GM10266 (cell line): Measurements from ENCODE around the gene CDH22.

Experiments used
- DNase-seq: peaks from one replicate; pipeline ENCODE4 v3.0.0; 2012; ENCODE audit errors: extremely low spot score
- TF ChIP-seq, protein P1 (sequence below): IDR thresholded peaks from 2 replicates; pipeline ENCODE4 v1.5.1; 2012; ENCODE audit warnings: mild to moderate bottlenecking, low read depth; ENCODE audit not compliant: control insufficient read depth, insufficient read depth; ENCODE audit errors: missing control alignments

Gene CDH22

GRCh38 chr20:46233701-46234100, 74.6 kb downstream of the CDH22 start:
- DNase-seq: no peak

DNA sequence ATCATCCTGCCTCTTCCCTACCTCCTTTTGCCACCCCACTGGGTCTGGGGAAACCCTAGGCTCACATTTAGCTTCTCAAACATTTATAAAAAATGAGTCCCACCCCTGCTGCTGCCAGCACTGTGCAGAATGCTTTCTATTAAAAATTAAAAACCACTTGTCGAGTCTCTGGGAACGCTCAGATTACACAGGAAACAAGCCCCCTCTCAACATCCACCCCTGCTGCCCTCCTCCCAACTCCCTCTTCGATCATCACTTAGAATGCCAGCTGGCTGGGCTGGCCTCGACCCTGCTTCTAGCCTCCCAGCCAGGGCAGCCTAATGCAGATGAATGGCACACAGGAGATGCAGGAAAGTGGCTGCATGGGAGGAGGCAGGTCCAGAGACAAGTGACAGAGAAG, 75.8 kb downstream of the CDH22 start:
- TF ChIP-seq, protein P1, sequence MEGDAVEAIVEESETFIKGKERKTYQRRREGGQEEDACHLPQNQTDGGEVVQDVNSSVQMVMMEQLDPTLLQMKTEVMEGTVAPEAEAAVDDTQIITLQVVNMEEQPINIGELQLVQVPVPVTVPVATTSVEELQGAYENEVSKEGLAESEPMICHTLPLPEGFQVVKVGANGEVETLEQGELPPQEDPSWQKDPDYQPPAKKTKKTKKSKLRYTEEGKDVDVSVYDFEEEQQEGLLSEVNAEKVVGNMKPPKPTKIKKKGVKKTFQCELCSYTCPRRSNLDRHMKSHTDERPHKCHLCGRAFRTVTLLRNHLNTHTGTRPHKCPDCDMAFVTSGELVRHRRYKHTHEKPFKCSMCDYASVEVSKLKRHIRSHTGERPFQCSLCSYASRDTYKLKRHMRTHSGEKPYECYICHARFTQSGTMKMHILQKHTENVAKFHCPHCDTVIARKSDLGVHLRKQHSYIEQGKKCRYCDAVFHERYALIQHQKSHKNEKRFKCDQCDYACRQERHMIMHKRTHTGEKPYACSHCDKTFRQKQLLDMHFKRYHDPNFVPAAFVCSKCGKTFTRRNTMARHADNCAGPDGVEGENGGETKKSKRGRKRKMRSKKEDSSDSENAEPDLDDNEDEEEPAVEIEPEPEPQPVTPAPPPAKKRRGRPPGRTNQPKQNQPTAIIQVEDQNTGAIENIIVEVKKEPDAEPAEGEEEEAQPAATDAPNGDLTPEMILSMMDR: no peak
- DNase-seq: no peak

More at GRCh38 chr20:46233701-46234100, 74.6 kb downstream of the CDH22 start:
- TF ChIP-seq, protein P1: no peak

DNA sequence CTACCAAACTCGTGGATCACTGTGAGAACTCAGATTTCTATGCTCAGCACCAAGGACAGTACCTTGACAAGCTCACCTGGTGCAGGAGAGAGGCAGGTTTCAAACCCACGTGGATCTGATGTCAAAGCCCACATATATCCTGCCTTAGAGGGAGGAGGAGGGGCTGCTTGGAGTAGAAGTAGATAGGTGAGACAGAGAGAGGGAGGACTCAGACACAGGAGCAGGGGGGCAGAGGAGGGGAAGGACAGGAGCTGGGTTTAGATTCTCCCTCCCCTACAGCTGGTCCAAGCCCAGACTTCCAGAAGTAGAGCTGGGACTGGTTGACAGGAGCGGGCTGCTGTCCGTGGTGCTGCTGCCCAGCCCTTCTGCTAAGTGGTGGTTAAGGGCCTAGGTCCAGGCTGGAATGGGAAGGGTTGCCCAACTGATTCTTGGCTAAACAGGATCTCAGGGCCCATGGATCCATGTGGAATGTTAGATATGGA, 77.5 kb downstream of the CDH22 start:
- no peak for DNase-seq
- TF ChIP-seq, protein P1: no peak

DNA sequence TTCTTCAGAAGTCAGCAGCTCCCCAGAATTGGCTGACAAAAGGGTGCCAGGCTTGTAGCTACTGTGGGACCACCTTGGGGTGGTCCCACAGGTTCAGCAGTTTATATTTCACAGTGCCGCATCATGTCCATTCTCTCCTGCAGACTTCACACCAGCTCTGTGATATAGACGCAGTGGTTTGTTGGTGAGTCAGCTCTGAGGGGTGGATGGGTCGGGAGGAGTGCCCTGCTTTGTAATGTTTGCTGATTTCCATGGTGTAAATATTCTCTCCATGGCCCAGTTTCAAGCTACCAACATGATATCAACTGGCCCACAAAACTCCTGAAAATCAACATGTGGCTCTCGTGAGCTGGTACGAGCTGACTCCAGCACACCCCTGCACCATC, 78.2 kb downstream of the CDH22 start:
- TF ChIP-seq, protein P1: no peak
- DNase-seq: no peak

GRCh38 chr20:46229478-46230105, 78.7 kb downstream of the CDH22 start:
- no peak for DNase-seq
- TF ChIP-seq, protein P1: no peak

GRCh38 chr20:46228670-46229069, 79.6 kb downstream of the CDH22 start:
- TF ChIP-seq, protein P1: no peak
- no peak for DNase-seq

- no peak for DNase-seq
- TF ChIP-seq, protein P1: no peak
Observed at GRCh38 chr20:46227272-46227767, 81.0 kb downstream of the CDH22 start.
